Astrocyte of the hippocampus (primary cell): Measurements from ENCODE around the gene ARL5C.

Experiments
- DNase-seq: peaks from one replicate; pipeline ENCODE4 v3.0.0; 2011; ENCODE audit warnings: low read depth, low spot score

Gene ARL5C

GRCh38 chr17:39167476-39167875 is 1.5 kb upstream of the ARL5C start:
- DNase-seq = no peak

GRCh38 chr17:39166437-39167335 is 725 bp upstream of the ARL5C start:
- no peak for DNase-seq

DNA sequence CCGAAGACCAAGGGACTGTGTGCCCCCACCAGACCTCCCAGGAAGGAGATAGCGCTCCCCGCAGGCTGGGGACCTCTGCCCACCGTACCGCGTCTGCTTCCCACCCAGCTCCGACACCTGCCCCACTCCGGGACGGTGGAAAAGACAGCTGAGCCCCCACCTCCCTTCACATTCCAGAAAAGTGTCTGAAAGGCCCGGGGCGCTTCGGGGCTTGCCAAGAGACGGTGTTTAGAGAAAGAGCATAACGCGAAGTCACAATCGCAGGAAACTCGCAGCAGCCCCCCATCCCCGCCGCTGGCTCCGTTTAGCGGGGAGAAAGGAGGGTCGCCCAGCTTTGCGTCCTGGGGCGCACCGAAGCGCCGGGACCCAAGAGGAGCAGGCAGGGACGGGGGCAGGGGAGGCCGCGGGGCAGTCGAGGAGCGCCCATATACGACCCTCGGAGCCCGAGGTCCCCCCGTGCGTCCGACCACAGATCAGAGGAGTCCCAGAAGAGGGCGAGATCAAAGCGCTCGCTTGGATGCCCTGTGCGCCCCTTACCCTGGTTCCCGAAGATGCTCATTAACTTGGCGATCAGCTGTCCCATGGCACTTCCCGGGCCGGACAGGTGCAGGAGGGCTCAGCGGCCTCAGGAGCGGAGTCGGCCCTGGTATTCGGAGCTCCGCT is 652 bp downstream of the ARL5C start:
- DNase-seq = no peak

DNA sequence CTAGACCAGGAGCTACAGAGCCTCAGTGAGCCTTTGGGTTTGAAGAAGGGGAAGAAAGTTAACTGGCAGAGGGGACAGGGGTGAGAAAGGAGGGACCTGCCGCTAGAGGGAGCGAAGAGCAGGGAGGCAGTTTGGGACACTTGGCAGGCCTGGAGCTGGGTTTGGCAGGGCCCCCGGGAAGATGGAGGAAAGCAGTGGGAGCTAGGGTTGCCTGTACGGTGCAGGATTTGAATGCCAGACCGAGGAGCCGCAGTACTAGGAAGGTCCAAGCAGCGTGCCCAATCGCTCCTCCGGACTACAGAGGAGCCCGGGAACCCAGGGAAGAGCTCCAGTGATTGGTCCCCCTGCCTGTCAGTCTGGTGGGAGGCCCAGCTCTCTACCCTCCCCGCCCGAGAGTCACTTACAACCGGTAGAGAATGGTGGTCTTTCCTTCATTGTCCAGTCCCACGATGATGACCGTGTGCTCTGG is 1.3 kb downstream of the ARL5C start:
- DNase-seq = peak; percentile 92

- no peak for DNase-seq
Observed at GRCh38 chr17:39161962-39162361, 4.0 kb downstream of the ARL5C start.

GRCh38 chr17:39158623-39159022 is 7.3 kb downstream of the ARL5C start:
- DNase-seq = no peak

DNA sequence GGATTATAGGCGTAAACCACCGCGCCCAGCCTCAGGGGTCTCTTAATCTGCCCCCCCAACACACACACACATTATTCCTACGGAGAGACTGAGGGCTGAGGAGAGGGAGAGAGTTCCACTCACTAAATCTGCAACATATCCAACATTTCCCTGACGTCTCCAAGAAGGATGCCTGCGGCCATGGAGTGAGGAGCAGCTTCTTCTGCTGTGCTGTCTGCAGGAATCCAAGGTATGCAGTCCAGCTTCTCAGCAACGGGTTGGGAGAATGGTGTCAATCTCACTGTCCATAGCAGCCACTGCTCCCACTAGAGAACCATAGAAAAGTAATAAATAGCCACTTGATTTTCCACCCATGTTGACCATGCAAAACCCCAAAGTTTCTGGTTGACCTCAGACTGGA is 9.5 kb downstream of the ARL5C start:
- no peak for DNase-seq

DNA sequence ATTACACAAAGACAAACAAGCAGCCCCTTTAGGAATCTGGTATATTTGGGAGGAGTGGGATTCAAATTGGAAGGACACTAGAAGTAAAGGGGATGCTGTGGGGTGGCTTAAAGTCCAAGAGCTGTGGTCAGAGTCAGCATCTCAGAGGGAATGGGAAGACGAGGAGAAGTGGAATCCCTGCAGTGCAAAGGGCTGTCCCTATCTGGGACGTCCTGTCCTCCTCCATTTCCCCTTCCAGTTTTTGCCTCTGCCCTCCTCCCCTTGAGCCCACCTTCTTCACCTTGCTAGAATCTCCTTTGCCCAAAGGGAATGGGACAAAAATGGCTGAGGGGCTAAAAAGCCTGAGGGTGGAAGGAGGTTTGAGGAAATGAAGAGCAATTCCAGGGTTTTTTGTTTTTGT is 10.3 kb downstream of the ARL5C start:
- DNase-seq = no peak

GRCh38 chr17:39153599-39154051 is 12.3 kb downstream of the ARL5C start:
- peak; percentile 93 for DNase-seq

GRCh38 chr17:39151943-39152818 is 13.8 kb downstream of the ARL5C start:
- DNase-seq = no peak

GRCh38 chr17:39151150-39151942 is 14.6 kb downstream of the ARL5C start, which contains the start of gene PLXDC1:
Gene PLXDC1, minus strand, starts transcription at chr17:39151637. Its CDS starts 200 bp downstream, at chr17:39151437.
- DNase-seq = no peak

GRCh38 chr17:39150795-39151149 is 15.2 kb downstream of the ARL5C start:
- no peak for DNase-seq

DNA sequence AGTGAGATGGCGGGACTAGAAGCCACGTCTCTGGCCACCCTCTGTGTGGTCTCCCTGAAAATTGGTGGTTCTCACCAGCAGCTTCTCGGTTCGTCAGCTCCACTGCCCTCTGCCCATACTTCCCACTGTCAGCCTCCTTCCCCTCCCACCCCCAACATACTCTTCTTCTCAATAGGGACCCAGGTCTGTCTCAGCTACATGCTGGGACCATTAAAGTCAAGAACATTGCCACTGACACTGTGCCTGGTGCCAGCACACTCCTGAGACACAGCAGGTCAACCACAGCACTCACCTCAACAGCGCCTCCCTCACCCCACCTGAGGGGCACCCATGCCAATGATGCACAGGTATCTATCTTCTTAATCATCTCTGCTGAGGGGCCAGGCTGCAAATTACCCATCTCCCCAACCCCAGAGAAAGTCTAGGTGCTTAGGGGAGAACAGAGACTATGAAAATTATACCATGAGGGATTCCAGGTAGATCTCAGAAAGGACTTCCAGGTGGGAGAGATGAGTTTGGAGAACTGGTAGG is 15.8 kb downstream of the ARL5C start:
- DNase-seq = no peak

DNA sequence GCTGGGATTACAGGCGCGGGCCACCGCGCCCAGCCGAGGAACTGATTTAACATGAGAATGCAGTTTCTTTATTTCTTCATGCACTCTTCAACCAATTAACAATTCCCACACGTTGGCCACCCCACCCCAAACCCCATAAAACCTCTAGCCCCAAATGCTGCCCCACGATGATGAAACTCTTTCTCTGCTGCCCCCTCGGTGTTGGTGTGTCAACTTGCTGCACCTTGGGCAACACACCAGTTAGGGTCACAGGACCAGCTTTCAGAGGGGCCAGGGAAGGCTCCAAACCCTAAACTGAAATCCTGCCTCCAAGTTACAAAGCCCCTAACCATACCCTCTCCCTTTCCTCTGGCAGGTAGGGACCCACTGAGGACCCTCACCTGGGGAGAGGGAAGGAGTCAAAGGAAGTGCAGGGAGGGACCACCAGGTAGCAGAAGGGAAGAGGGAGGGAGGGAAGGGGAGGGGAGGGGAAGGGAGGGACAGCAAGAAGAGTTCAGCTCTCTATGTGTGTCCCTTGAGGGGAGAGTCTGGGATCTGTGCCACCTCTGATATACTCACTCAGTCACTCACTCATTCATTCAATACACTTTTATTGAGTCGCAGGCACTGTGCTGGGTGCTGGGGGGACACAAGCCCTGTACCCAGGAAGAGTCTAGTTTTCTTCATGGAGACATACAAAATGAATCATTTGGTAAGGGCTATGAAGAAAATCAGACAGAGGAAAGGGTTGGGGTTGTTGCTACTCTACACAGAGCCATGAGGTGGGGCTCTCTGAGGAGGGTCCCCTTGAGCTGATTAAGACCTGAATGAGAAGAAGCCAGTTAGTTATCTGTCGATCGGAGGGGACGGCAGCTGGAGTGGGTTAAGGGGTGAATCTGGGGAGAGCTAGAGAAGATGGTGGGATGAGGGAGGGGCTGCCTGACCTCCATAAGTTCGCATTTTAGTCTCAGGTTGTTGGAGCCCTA is 18.5 kb downstream of the ARL5C start:
- DNase-seq = no peak

GRCh38 chr17:39146273-39146672 is 19.7 kb downstream of the ARL5C start:
- DNase-seq = no peak

DNA sequence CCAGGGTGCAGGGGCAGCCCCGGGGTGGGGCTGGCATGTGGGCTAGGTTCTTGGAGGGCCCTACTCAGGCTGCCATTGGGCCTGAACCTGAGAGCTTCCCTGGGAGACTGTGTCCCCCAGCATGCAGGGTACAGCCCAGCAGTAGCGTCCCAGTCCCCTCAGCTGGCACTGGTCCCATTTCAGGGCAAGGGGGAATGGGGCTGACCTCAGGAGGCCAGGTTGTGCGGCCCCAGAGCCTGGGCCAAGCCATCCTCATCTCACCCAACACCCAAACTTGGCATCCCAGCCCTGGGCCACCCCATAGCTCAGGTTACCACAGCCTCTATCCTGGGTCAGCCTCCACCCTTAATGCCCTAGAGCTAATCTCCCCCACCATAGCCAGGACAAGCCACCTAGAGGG is 20.8 kb downstream of the ARL5C start:
- DNase-seq = no peak

DNA sequence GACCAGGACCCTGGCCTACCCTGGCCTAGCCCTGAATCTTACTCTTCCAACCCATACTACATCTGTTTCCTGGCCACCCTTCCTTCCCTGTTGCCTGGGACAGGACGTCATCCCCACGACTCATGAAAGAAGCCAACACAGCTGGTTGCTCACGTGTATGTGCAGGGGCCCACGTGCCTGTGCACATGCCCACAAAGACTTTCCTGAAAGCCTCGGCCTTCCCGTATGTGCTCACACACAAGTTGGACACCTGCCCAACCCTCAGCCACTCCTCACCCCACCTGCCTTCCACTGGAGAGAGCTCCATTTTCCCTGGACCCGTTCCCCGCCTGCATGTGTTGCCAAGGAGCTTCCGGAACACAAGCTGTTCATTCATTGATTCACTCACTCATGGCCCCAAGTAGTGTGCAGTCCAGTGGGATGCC is 21.5 kb downstream of the ARL5C start:
- DNase-seq = peak; percentile 72

GRCh38 chr17:39143552-39144093 is 22.3 kb downstream of the ARL5C start:
- no peak for DNase-seq
